Activated CD4-positive, alpha-beta memory T cell treated with anti-CD3 and anti-CD28 coated beads for 36 hours (primary cell): ENCODE data around the gene SPATA13. TPM values are rescaled to one million over a fixed set of nuclear protein-coding genes. Genes with fewer than 3 reads are reported as not detected.
A peak's percentile ranks its signal among the peaks of the same experiment; 100 is the strongest.
"Not testable (repeated sequence)": the region's sequence is repeated elsewhere in the genome, so short reads cannot be mapped to it uniquely, and the experiment has no call there.

Experiments used
- CTCF ChIA-PET: fragments of 350-600 bp; sonication (Branson Sonifier 250); formaldehyde crosslinking; loops from one replicate; lab custom pipeline; 2021; ENCODE audit warnings: antibody characterized with exemption, inconsistent platforms; lab: Charles Lee
- POLR2A ChIA-PET: fragments of 350-600 bp; sonication (Branson Sonifier 250); formaldehyde crosslinking; loops from one replicate; lab custom pipeline; 2021; ENCODE audit warnings: antibody characterized with exemption; lab: Charles Lee
- DNase-seq: peaks from one replicate; pipeline ENCODE4 v3.0.0-alpha.2; 2020
- H3K27ac Mint-ChIP-seq: one replicate; pipeline ENCODE4 v1.8.0; 2021; ENCODE audit warnings: mixed read lengths
- H3K27me3 Mint-ChIP-seq: one replicate; pipeline ENCODE4 v1.8.0; 2021; ENCODE audit warnings: mixed read lengths
- H3K36me3 Mint-ChIP-seq: one replicate; pipeline ENCODE4 v1.8.0; 2021; ENCODE audit warnings: mixed read lengths
- H3K4me1 Mint-ChIP-seq: one replicate; pipeline ENCODE4 v1.8.0; 2021; ENCODE audit warnings: low read depth, mixed read lengths
- H3K4me3 Mint-ChIP-seq: one replicate; pipeline ENCODE4 v1.8.0; 2021; ENCODE audit warnings: mild to moderate bottlenecking, mixed read lengths
- H3K9me3 Mint-ChIP-seq: one replicate; pipeline ENCODE4 v1.8.0; 2021; ENCODE audit warnings: mixed read lengths
- intact Hi-C: fragments of 100-400 bp; cut with micrococcal nuclease; formaldehyde crosslinking; loops from one replicate; pipeline ENCODE4 v1.15.1; 2023
- total RNA-seq, 2 experiments: library from RNA; stranded (reverse); gene quantifications; one replicate each; pipeline ENCODE4 v1.2.3, GENCODE V29; 2021

Gene SPATA13
- total RNA-seq = 10 to 100 TPM; 50.3 to 50.8 TPM

GRCh38 chr13:24160458-24161009 lies at the start of gene SPATA13:
Gene SPATA13, plus strand, starts transcription at chr13:24160720. Its CDS starts 62,210 bp downstream, at chr13:24222930.
- H3K4me1 Mint-ChIP-seq = peaks cover 13% of the 10 kb centered on the region
- peak; percentile 94 for DNase-seq
- intact Hi-C loops = loop anchor here (1.0 to 5.0 kb wide), 5 partner anchors 33 to 112 kb away; no protein-coding TSS in a partner anchor
- ChIA-PET POLR2A (interaction anchor here (1.2 to 2.2 kb wide), 2 partner anchors 28 to 63 kb away, joined by 3 to 9 read pairs; no protein-coding TSS in a partner anchor), CTCF (interaction anchor here (0.6 to 2.4 kb wide), 8 partner anchors 15 to 239 kb away, joined by 3 to 11 read pairs (median 5); no protein-coding TSS in a partner anchor)
- no peaks in the 10 kb centered on the region for H3K9me3 Mint-ChIP-seq
- H3K4me3 Mint-ChIP-seq = peak within 1 kb of the TSS; percentile 83
- peaks cover 11% of the 10 kb centered on the region for H3K27me3 Mint-ChIP-seq
- no peak within 1 kb of the TSS for H3K27ac Mint-ChIP-seq
- no peaks in the 10 kb centered on the region for H3K36me3 Mint-ChIP-seq

- ChIA-PET CTCF (no interaction called here), POLR2A (no interaction called here)
- DNase-seq = no peak
- Mint-ChIP-seq H3K9me3 (no peaks in the 10 kb centered on the region), H3K27ac (no peak overlapping the region), H3K36me3 (no peaks in the 10 kb centered on the region), H3K4me3 (no peak overlapping the region), H3K4me1 (no peaks in the 10 kb centered on the region), H3K27me3 (peaks cover 39% of the 10 kb centered on the region)
- intact Hi-C loops = no loop called here
These were observed 47.7 kb upstream of the SPATA13 start for GRCh38 chr13:24112791-24113190.

GRCh38 chr13:24115671-24116070 lies 44.8 kb upstream of the SPATA13 start:
- H3K4me3 Mint-ChIP-seq = no peak overlapping the region
- ChIA-PET POLR2A (no interaction called here), CTCF (no interaction called here)
- no peak for DNase-seq
- H3K27me3 Mint-ChIP-seq = peaks cover 46% of the 10 kb centered on the region
- peaks cover under 1% of the 10 kb centered on the region for H3K4me1 Mint-ChIP-seq
- H3K27ac Mint-ChIP-seq = no peak overlapping the region
- intact Hi-C loops = no loop called here
- H3K36me3 Mint-ChIP-seq = no peaks in the 10 kb centered on the region
- H3K9me3 Mint-ChIP-seq = no peaks in the 10 kb centered on the region

- ChIA-PET POLR2A (no interaction called here), CTCF (no interaction called here)
- no peak for DNase-seq
- Mint-ChIP-seq H3K4me3 (no peak overlapping the region), H3K4me1 (peaks cover 5% of the 10 kb centered on the region), H3K27me3 (peaks cover 50% of the 10 kb centered on the region), H3K9me3 (no peaks in the 10 kb centered on the region), H3K27ac (no peak overlapping the region), H3K36me3 (no peaks in the 10 kb centered on the region)
- intact Hi-C loops = no loop called here
These were observed 44.4 kb upstream of the SPATA13 start for GRCh38 chr13:24116131-24116530.

- intact Hi-C loops = no loop called here
- POLR2A ChIA-PET = no interaction called here
- Mint-ChIP-seq H3K4me1 (peaks cover 25% of the 10 kb centered on the region), H3K4me3 (no peak overlapping the region), H3K27ac (no peak overlapping the region), H3K9me3 (no peaks in the 10 kb centered on the region), H3K36me3 (no peaks in the 10 kb centered on the region), H3K27me3 (peaks cover 59% of the 10 kb centered on the region)
- CTCF ChIA-PET = interaction anchor here (1.6 kb wide), 1 partner anchor 101 kb away, joined by 4 read pairs; no protein-coding TSS in a partner anchor
- DNase-seq = no peak
These were observed 41.9 kb upstream of the SPATA13 start for GRCh38 chr13:24118576-24118975.

- ChIA-PET CTCF (interaction anchor here (1.2 kb wide), 2 partner anchors 16 to 23 kb away, joined by 4 to 5 read pairs; no protein-coding TSS in a partner anchor), POLR2A (no interaction called here)
- no peak overlapping the region for H3K27ac Mint-ChIP-seq
- peaks cover 27% of the 10 kb centered on the region for H3K4me1 Mint-ChIP-seq
- peaks cover 65% of the 10 kb centered on the region for H3K27me3 Mint-ChIP-seq
- H3K4me3 Mint-ChIP-seq = no peak overlapping the region
- no peak for DNase-seq
- H3K9me3 Mint-ChIP-seq = no peaks in the 10 kb centered on the region
- no peaks in the 10 kb centered on the region for H3K36me3 Mint-ChIP-seq
- intact Hi-C loops = loop anchor here (10.0 kb wide), 1 partner anchor 65 kb away; no protein-coding TSS in a partner anchor
These were observed 40.7 kb upstream of the SPATA13 start for GRCh38 chr13:24119626-24120508.

- peak overlapping the region; percentile 0 for H3K27ac Mint-ChIP-seq
- peaks cover 31% of the 10 kb centered on the region for H3K4me1 Mint-ChIP-seq
- H3K4me3 Mint-ChIP-seq, DNase-seq, H3K36me3 Mint-ChIP-seq, H3K9me3 Mint-ChIP-seq: not testable (repeated sequence)
- ChIA-PET POLR2A (interaction anchor here (2.5 kb wide), 1 partner anchor 25 kb away, joined by 9 read pairs; no protein-coding TSS in a partner anchor), CTCF (interaction anchor here (1.0 to 1.8 kb wide), 3 partner anchors 25 to 109 kb away, joined by 3 to 5 read pairs (median 3); no protein-coding TSS in a partner anchor)
- H3K27me3 Mint-ChIP-seq = peaks cover 63% of the 10 kb centered on the region
- intact Hi-C loops = loop anchor here (1.0 to 10.0 kb wide), 2 partner anchors 25 to 67 kb away; no protein-coding TSS in a partner anchor
These were observed 38.5 kb upstream of the SPATA13 start for GRCh38 chr13:24122045-24122444.

- no peak for DNase-seq
- H3K27me3 Mint-ChIP-seq = peaks cover 62% of the 10 kb centered on the region
- ChIA-PET CTCF (interaction anchor here (1.0 to 1.8 kb wide), 3 partner anchors 25 to 108 kb away, joined by 3 to 5 read pairs (median 3); no protein-coding TSS in a partner anchor), POLR2A (interaction anchor here (2.5 kb wide), 1 partner anchor 25 kb away, joined by 9 read pairs; no protein-coding TSS in a partner anchor)
- H3K4me3 Mint-ChIP-seq = no peak overlapping the region
- H3K4me1 Mint-ChIP-seq = peaks cover 35% of the 10 kb centered on the region
- H3K27ac Mint-ChIP-seq = peak overlapping the region; percentile 0
- no peaks in the 10 kb centered on the region for H3K36me3 Mint-ChIP-seq
- intact Hi-C loops = loop anchor here (1.0 to 10.0 kb wide), 2 partner anchors 25 to 68 kb away; no protein-coding TSS in a partner anchor
- H3K9me3 Mint-ChIP-seq = no peaks in the 10 kb centered on the region
These were observed 38.0 kb upstream of the SPATA13 start for GRCh38 chr13:24122569-24122968.

GRCh38 chr13:24123761-24124160 lies 36.8 kb upstream of the SPATA13 start:
- peaks cover 37% of the 10 kb centered on the region for H3K4me1 Mint-ChIP-seq
- DNase-seq = no peak
- no peaks in the 10 kb centered on the region for H3K9me3 Mint-ChIP-seq
- POLR2A ChIA-PET = no interaction called here
- H3K36me3 Mint-ChIP-seq = no peaks in the 10 kb centered on the region
- H3K27ac Mint-ChIP-seq = no peak overlapping the region
- H3K4me3 Mint-ChIP-seq = no peak overlapping the region
- CTCF ChIA-PET = no interaction called here
- intact Hi-C loops = loop anchor here (10.0 kb wide), 1 partner anchor 69 kb away; no protein-coding TSS in a partner anchor
- peaks cover 64% of the 10 kb centered on the region for H3K27me3 Mint-ChIP-seq

- Mint-ChIP-seq H3K27ac (no peak overlapping the region), H3K27me3 (peaks cover 64% of the 10 kb centered on the region), H3K4me1 (peaks cover 37% of the 10 kb centered on the region), H3K9me3 (no peaks in the 10 kb centered on the region), H3K4me3 (no peak overlapping the region), H3K36me3 (no peaks in the 10 kb centered on the region)
- intact Hi-C loops = loop anchor here (5.0 to 10.0 kb wide), 2 partner anchors 37 to 70 kb away; partner anchors contain the start of gene SPATA13
- ChIA-PET POLR2A (no interaction called here), CTCF (no interaction called here)
- DNase-seq = no peak
These were observed 35.6 kb upstream of the SPATA13 start for GRCh38 chr13:24124789-24125476.

- H3K36me3 Mint-ChIP-seq = peaks cover 3% of the 10 kb centered on the region
- H3K27ac Mint-ChIP-seq = no peak overlapping the region
- H3K9me3 Mint-ChIP-seq = peaks cover 11% of the 10 kb centered on the region
- ChIA-PET POLR2A (interaction anchor here (0.9 kb wide), 1 partner anchor 30 kb away, joined by 3 read pairs; no protein-coding TSS in a partner anchor), CTCF (interaction anchor here (1.0 to 1.3 kb wide), 5 partner anchors 30 to 107 kb away, joined by 3 to 9 read pairs (median 4); no protein-coding TSS in a partner anchor)
- peak; percentile 70 for DNase-seq
- H3K4me1 Mint-ChIP-seq = peaks cover 25% of the 10 kb centered on the region
- peaks cover 60% of the 10 kb centered on the region for H3K27me3 Mint-ChIP-seq
- intact Hi-C loops = loop anchor here (1.0 to 10.0 kb wide), 3 partner anchors 30 to 72 kb away; partner anchors contain the start of gene SPATA13
- no peak overlapping the region for H3K4me3 Mint-ChIP-seq
These were observed 33.3 kb upstream of the SPATA13 start for GRCh38 chr13:24127116-24127631.
